GM21526 (cell line): ENCODE data around the gene OOSP3.
"Not testable (repeated sequence)": the region's sequence is repeated elsewhere in the genome, so short reads cannot be mapped to it uniquely, and the experiment has no call there.

Experiments
- ATAC-seq: cut with Tn5 transposase; IDR thresholded peaks from one replicate; pipeline ENCODE4 v1.9.1; 2021; ENCODE audit warnings: moderate library complexity; ENCODE audit not compliant: unreplicated experiment, low FRiP score

OOSP3 gene

GRCh38 chr11:59875856-59876519, 2.6 kb upstream of the OOSP3 start:
- ATAC-seq: no peak

GRCh38 chr11:59877325-59877724, 1.3 kb upstream of the OOSP3 start:
- ATAC-seq: no peak

- ATAC-seq: no peak
Observed at GRCh38 chr11:59877784-59878183, 798 bp upstream of the OOSP3 start.

- ATAC-seq: no peak
Observed at GRCh38 chr11:59879567-59879966, 985 bp downstream of the OOSP3 start.

GRCh38 chr11:59883597-59883996, 5.0 kb downstream of the OOSP3 start:
- ATAC-seq: no peak

- ATAC-seq: not testable (repeated sequence)
Observed at GRCh38 chr11:59887156-59887555, 8.6 kb downstream of the OOSP3 start.

GRCh38 chr11:59891781-59892181, 13.2 kb downstream of the OOSP3 start:
- no peak for ATAC-seq

- ATAC-seq: no peak
Observed at GRCh38 chr11:59894616-59895015, 16.0 kb downstream of the OOSP3 start.

- ATAC-seq: no peak
Observed at GRCh38 chr11:59898046-59898445, 19.5 kb downstream of the OOSP3 start.

- no peak for ATAC-seq
Observed at GRCh38 chr11:59898650-59899049, 20.1 kb downstream of the OOSP3 start.

GRCh38 chr11:59899532-59899931, 20.9 kb downstream of the OOSP3 start:
- no peak for ATAC-seq

GRCh38 chr11:59900366-59901126, 22.0 kb downstream of the OOSP3 start:
- no peak for ATAC-seq

- no peak for ATAC-seq
Observed at GRCh38 chr11:59901306-59901705, 22.7 kb downstream of the OOSP3 start.

GRCh38 chr11:59903569-59903968, 25.0 kb downstream of the OOSP3 start:
- not testable (repeated sequence) for ATAC-seq

GRCh38 chr11:59918480-59918879, 39.9 kb downstream of the OOSP3 start:
- no peak for ATAC-seq

GRCh38 chr11:59918987-59919589, 40.5 kb downstream of the OOSP3 start:
- no peak for ATAC-seq

- ATAC-seq: no peak
Observed at GRCh38 chr11:59923813-59924212, 45.2 kb downstream of the OOSP3 start.

GRCh38 chr11:59931688-59932087, 53.1 kb downstream of the OOSP3 start:
- no peak for ATAC-seq

- no peak for ATAC-seq
Observed at GRCh38 chr11:59938132-59938531, 59.5 kb downstream of the OOSP3 start, which contains the start of gene OOSP1. OOSP1 (plus strand) TSS chr11:59938432; CDS start chr11:59938455, 23 bp downstream.

- no peak for ATAC-seq
Observed at GRCh38 chr11:59938718-59939117, 60.1 kb downstream of the OOSP3 start.

GRCh38 chr11:59939482-59939881, 60.9 kb downstream of the OOSP3 start:
- no peak for ATAC-seq

- ATAC-seq: no peak
Observed at GRCh38 chr11:59941091-59941490, 62.5 kb downstream of the OOSP3 start.
